Sigmoid colon (tissue), 4 donors: Measurements from ENCODE around the gene SRPK3.
"Not testable (repeated sequence)": the region's sequence is repeated elsewhere in the genome, so short reads cannot be mapped to it uniquely, and the experiment has no call there.

Experiments
- CTCF ChIP-seq, 4 experiments: fragments of 450-650 bp in 3 of 4; fragments of 200-600 bp in 1 of 4; IDR thresholded peaks; one replicate each; pipeline ENCODE4 v1.5.1; 2016 to 2019; ENCODE audit warnings: antibody characterized with exemption in 4 of 4, mild to moderate bottlenecking in 3 of 4, moderate library complexity in 2 of 4
- POLR2A ChIP-seq, 2 donors: fragments of 450-650 bp; IDR thresholded peaks; one replicate each; pipeline ENCODE4 v1.6.1; 2016; ENCODE audit warnings: antibody characterized with exemption in 2 of 2, mild to moderate bottlenecking in 2 of 2, moderate library complexity in 2 of 2
- POLR2AphosphoS5 ChIP-seq, 4 donors: sonication (generic); formaldehyde crosslinking; IDR thresholded peaks; one replicate each; pipeline ENCODE4 v1.6.1; 2017; ENCODE audit warnings: antibody characterized with exemption in 4 of 4

GRCh38 chrX:153742796-153743467, 37.9 kb upstream of the SRPK3 start:
- not testable (repeated sequence) for TF ChIP-seq POLR2A, CTCF, POLR2AphosphoS5 (IDR thresholded peaks at IDR 0.05)
